GM21528 (cell line): Measurements from ENCODE around the gene DYNLRB2.

Experiments used
- ATAC-seq: cut with Tn5 transposase; IDR thresholded peaks from one replicate; pipeline ENCODE4 v1.9.1; 2021; ENCODE audit warnings: mild to moderate bottlenecking, moderate library complexity; ENCODE audit not compliant: unreplicated experiment, low FRiP score

The DYNLRB2 gene

DNA sequence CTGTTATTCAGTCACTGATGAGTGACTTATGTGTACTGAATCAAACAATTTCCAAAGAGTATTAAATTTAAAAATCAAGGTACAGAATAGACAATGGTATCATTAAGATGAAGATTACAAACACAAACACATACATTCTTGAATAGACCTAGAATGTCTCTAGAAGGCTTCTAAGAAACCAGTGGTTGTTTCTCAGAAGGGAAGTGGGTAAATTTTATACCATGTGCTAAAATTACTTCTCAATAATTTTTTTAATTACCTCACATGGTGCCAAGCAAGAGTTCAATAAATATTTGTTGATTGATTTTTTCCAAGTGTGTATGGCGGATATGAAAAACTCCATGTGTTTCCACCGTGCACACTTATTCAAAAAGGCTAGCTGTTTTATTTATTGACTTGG lies 6.4 kb downstream of the DYNLRB2 start:
- ATAC-seq, result no peak

GRCh38 chr16:80552277-80552676 lies 11.5 kb downstream of the DYNLRB2 start:
- ATAC-seq, result no peak

- ATAC-seq, result no peak
Measured at GRCh38 chr16:80554033-80554432, 13.2 kb downstream of the DYNLRB2 start.

DNA sequence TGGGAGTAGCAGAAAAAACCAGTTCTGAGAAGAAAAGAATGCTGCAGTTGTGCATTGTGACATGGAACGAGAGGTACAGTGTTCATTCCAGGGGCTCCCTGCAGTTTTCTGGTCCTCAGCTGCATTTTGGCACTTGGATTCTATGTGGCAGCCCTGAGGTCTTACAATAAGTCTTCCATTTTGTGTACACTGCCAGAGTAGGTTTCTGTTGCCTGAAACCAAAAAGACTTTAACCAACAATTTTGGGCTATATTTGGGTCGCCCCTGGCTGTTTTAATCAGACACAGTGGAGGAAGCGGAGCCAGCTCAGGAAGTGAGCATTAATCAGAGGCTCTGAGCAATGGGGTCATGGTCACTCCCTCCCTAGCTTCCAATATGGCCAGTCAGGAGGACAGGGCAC lies 15.7 kb downstream of the DYNLRB2 start:
- no peak for ATAC-seq

DNA sequence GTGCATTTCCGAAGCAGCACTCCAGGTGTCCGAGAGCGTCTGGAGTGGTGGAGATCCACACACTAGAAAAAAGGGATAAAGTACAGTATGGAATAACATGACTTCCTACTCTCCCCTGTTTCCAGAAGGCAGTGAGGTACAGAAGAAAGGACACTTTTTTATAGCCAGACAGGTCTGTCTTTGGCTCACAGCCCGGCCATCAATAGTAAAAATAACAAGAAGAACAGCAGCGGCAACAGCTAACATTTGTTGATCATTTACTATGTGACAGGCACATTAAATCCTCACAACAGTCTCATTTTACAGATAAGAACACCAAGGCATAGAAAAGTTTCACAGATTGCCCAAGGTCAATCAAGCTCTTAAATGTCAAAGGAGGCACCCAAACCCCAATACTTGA lies 16.2 kb downstream of the DYNLRB2 start:
- ATAC-seq, result no peak

GRCh38 chr16:80559369-80559768 lies 18.6 kb downstream of the DYNLRB2 start:
- ATAC-seq, result no peak

DNA sequence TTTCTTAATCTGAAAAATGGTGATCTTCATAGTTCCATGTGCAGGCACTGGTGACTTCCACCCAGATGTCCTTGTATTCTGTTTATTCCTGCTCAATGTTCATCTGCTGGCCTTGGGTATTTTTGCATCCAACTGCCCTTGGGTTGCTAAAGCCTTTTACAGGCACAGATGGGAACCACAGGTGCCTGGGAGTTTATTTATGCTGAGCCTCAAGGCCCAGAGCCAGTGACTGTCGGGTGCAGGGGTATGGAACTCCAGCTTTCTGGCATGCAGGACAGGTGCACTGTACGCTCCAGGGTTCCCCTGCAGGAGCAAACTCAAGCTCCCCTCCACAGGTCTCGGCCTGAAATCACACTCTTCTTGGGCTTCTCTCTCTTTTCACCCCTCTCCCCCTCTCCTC lies 22.3 kb downstream of the DYNLRB2 start:
- ATAC-seq, result no peak

GRCh38 chr16:80564394-80564793 lies 23.6 kb downstream of the DYNLRB2 start:
- no peak for ATAC-seq

DNA sequence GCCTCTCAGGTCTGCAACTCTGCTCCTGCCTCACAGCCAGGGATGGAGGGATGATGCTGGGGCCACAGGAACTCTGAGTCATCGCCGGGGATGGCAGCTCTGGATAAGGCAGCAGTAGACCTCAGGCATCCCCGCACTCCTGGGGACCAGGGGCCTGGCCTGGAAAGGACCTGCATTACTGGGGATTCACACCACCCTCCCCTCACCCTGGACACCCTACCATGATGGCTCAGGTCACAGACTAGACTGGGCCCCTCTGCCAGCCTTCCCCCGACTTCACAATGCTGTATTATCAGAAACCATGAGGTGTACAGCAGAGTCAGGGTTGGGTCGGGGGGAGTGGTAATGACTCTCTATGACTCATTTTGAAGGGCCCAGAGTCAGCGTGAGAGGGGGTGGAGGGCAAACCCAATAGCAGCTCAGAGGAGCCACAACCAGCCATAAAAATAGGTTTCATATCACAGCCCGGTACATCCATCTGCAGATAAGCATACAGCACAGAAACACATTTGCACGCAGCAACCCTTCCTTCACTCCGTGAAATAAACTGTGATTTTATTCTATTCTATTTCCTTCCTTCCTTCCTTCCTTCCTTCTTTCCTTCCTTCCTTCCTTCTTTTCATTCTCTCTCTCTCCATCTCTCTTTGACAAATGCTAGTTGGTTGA lies 28.8 kb downstream of the DYNLRB2 start:
- peak; percentile 66 for ATAC-seq

GRCh38 chr16:80570106-80570478 lies 29.3 kb downstream of the DYNLRB2 start:
- no peak for ATAC-seq

DNA sequence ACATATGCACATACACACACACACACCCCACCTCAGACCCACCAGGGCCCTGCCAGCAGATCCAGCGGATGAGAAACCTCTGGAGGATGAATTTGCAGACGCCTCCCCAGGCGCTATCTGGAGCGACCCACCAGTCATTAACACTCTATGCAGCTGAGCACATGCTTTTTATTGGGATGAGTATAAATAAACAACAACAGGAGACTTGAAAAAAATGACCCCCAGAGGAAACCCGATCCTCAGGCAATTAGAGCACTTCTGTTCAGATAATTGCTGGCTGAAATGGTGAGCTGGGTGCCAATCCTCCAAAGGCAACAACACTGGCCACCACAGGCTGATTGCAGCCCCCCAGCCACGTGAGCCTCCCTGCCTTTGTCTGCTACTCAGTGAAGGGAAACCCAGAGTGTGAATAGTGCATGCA lies 32.9 kb downstream of the DYNLRB2 start:
- ATAC-seq, result no peak

DNA sequence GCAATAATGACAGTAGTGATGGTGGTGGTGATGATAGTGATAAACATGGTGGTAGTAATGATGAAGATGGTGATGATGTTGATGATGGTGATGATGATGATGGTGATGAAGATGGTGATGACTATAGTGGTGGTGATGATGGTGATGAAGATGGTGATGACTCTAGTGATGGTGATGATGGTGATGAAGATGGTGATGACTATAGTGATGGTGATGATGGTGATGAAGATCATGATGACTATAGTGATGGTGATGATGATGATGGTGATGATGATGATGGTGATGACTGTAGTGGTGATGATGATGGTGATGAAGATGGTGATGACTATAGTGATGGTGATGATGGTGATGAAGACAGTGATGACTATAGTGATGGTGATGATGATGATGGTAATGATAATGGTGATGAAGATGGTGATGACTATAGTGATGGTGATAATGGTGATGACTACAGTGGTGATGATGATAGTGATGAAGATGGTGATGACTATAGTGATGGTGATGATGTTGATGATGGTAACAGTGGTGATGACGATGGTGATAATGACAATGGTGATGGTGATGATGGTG lies 35.6 kb downstream of the DYNLRB2 start:
- no peak for ATAC-seq

GRCh38 chr16:80577485-80578280 lies 36.9 kb downstream of the DYNLRB2 start:
- ATAC-seq, result no peak

DNA sequence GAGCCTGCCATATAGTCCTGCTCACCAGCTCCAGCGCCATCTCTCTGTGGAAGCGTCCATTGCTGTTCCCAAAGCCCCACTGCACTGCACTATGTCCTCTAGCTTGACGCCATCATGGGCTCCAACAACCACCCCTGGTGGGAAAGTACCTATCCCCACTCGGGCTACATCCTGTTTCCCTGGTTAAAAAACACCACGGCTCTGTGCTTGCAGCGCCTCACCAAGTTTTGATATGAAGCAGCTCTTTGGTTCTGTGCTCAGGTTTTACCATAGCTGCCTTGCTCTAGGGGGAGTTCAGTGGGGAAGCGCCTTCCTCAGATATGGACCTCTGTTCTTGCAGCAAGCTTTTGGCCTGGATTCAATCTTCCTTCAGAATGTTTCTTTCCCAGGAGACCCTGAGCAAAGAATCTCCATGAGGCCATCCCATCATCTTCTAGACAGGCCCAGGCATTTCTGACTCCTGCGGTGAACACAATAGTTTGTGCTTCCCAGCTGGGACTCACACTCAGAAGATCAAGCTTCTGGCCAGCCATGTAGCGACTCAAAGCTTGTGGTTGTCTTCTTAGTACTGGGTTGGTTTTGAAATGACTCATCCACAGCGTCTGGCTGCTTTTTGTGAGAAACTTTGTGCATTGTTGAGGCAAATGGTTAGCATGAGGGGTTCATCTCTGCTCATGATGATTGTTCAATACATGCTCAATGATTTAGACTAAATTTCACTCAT lies 39.5 kb downstream of the DYNLRB2 start:
- peak; percentile 89 for ATAC-seq

GRCh38 chr16:80583466-80583865 lies 42.7 kb downstream of the DYNLRB2 start:
- ATAC-seq, result no peak

DNA sequence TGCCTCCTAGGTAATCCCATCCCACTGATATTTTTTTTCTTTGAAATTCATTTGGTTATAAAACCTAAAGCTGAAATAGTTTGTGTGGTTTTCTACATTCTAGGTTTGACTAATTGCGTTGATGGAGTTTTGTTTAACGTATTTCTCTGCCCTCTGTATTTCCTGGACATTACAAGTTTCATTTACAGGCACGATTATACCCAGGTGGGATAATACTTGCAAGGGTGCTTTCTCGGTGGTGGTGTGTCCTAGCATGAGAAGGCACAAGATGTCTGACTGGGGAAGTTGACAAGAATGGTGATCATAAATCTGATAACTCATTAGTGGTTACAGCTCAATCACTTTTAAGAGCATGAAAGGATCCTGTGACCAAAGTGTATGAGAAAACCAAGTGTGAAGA lies 45.0 kb downstream of the DYNLRB2 start:
- peak; percentile 54 for ATAC-seq

DNA sequence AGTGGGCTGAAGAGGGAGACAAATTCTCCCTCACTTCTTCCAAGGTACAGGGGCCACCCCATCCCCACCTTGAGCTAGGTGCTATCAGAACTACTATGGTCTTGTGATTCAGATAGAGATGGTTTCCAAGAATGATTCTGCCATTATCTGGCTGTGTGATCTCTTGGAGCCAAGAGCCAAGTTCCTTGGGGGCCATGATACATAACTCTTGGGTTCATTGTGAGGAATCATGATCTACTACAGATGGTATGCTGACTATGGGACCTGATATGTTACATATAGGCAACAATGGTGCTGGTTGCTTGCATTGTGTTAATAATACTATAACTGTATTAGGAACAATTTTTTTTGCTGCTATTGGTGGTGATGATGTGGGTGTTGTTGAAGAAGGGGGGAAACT lies 45.7 kb downstream of the DYNLRB2 start:
- no peak for ATAC-seq

DNA sequence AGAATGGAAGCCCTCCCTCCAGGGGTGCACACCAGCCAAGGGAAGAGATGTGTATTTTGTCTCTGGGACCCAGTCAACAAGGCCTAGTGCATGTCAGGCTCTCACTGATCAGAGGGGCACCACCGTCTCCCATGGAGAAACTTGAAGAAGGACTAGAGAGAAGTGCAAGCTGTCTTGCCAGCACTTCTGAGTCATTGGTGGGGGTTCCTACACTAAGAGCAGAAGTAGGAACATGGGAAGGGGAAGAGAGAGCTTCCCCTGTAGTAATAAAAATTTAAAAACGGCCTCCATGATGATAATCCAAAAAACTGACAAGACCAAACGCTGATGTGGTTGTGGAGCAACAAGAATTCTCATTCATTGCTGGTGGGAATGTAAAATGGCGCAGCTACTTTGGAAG lies 46.3 kb downstream of the DYNLRB2 start:
- ATAC-seq, result no peak

GRCh38 chr16:80591071-80591915 lies 50.5 kb downstream of the DYNLRB2 start:
- ATAC-seq, result no peak

DNA sequence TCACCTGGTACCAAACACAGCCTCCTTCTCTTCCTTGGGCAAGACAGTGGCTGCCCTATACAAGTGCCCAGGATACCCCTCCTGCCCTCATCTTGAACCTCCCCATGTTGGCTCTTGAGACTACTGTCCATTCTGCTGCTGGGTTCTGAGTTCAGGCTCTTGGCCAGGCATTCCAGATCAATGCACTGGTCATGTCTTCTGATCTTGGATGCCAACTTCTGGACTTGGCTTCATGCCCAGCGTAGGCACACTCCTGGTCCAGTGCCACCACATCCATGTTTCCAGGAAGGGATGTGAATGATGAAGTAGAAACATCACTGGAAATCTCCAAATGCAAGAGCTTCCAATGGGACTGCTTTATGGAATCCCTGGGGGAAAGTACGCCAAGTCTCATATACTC lies 51.5 kb downstream of the DYNLRB2 start:
- no peak for ATAC-seq
